ENCODE measurements around the gene MTMR10.

MTMR10 gene

DNA sequence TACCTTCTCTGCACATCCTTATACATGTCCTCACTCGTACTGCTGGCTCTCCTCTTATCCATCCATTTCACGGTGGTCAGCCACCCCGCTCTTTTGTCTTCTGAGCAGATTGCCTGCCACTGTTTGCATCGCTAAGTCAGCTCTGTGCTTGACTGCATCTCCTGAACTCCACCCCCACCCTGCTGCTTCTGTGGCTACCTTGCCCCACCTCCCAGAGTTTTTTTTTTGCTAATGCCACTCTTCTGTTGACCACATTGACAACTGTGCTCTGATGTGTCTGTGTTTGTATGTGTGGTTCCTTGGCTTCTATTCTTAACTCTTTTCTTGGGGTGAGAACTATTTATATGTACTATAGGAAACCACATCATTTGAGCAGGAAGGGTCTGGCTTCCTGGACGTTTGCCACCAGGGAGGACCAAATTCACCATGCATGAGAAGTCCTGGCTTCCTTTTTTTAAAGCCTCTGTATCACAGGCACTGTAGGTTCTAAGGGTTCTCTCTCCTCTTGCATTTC lies 12.8 kb upstream of the MTMR10 start:
- TF ChIP-seq, protein P1, sequence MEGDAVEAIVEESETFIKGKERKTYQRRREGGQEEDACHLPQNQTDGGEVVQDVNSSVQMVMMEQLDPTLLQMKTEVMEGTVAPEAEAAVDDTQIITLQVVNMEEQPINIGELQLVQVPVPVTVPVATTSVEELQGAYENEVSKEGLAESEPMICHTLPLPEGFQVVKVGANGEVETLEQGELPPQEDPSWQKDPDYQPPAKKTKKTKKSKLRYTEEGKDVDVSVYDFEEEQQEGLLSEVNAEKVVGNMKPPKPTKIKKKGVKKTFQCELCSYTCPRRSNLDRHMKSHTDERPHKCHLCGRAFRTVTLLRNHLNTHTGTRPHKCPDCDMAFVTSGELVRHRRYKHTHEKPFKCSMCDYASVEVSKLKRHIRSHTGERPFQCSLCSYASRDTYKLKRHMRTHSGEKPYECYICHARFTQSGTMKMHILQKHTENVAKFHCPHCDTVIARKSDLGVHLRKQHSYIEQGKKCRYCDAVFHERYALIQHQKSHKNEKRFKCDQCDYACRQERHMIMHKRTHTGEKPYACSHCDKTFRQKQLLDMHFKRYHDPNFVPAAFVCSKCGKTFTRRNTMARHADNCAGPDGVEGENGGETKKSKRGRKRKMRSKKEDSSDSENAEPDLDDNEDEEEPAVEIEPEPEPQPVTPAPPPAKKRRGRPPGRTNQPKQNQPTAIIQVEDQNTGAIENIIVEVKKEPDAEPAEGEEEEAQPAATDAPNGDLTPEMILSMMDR (IDR thresholded peaks at IDR 0.05; ENCODE audit: low read length) = no peak
- no peak for TF ChIP-seq EZH2 (IDR thresholded peaks at IDR 0.05; ENCODE audit: borderline replicate concordance, low read length)
- Histone ChIP-seq H3K4me2 (ENCODE audit: low read length) (peak overlapping the region; percentile 43; the same call in 1 of the 2 replicates), H3K27ac (ENCODE audit: low read depth, low read length, poor library complexity, severe bottlenecking) (no peak overlapping the region), H4K20me1 (ENCODE audit: insufficient read depth, low read length) (no peaks in the 10 kb centered on the region), H2AFZ (ENCODE audit: low read length) (no peak overlapping the region), H3K9me3 (ENCODE audit: low read length) (no peaks in the 10 kb centered on the region), H3K9me2 (ENCODE audit: low read depth, low read length) (no peaks in the 10 kb centered on the region), H3K9ac (ENCODE audit: low read length) (no peak overlapping the region), H3K36me3 (ENCODE audit: insufficient read depth, low read length) (no peaks in the 10 kb centered on the region), H3K4me3 (ENCODE audit: low read depth, low read length, poor library complexity, severe bottlenecking) (no peak overlapping the region), H3K27me3 (ENCODE audit: insufficient read depth, low read length) (no peaks in the 10 kb centered on the region), H3K4me1 (ENCODE audit: insufficient read depth, low read length, severe bottlenecking) (peaks cover 11% of the 10 kb centered on the region), H3K79me2 (ENCODE audit: insufficient read depth, low read length) (no peaks in the 10 kb centered on the region), H3F3A (ENCODE audit: insufficient read depth, low read length) (no peaks in the 10 kb centered on the region)

DNA sequence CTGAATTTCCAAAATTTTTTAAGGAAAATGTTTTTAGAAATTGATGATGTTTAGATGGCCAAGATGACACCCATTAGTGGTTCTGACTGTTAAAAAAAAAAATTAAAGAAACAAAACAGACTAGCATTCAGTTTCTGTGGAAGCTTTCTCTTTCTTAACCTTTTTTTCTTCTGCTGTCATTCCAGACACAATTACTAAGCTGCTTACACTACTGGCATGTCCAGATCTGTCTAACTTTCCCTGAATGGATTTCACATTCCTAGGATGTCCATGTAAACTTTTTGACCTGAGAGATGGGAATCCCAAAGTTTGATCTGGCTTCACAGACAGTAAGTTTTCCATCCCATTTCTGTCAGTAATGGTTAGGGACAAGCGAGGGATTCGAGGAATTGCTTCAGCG lies 10.3 kb upstream of the MTMR10 start:
- no peaks in the 10 kb centered on the region for H3F3A ChIP-seq (ENCODE audit: insufficient read depth, low read length)
- H3K9ac ChIP-seq (ENCODE audit: low read length) = no peak overlapping the region
- H3K27me3 ChIP-seq (ENCODE audit: insufficient read depth, low read length) = no peaks in the 10 kb centered on the region
- no peak overlapping the region for H3K4me2 ChIP-seq (ENCODE audit: low read length)
- H3K9me3 ChIP-seq (ENCODE audit: low read length) = no peaks in the 10 kb centered on the region
- H3K4me1 ChIP-seq (ENCODE audit: insufficient read depth, low read length, severe bottlenecking) = peaks cover 11% of the 10 kb centered on the region
- no peak overlapping the region for H2AFZ ChIP-seq (ENCODE audit: low read length)
- H3K9me2 ChIP-seq (ENCODE audit: low read depth, low read length) = no peaks in the 10 kb centered on the region
- no peaks in the 10 kb centered on the region for H4K20me1 ChIP-seq (ENCODE audit: insufficient read depth, low read length)
- no peak for TF ChIP-seq EZH2 (IDR thresholded peaks at IDR 0.05; ENCODE audit: borderline replicate concordance, low read length)
- TF ChIP-seq, protein P1 (IDR thresholded peaks at IDR 0.05; ENCODE audit: low read length) = no peak
- H3K36me3 ChIP-seq (ENCODE audit: insufficient read depth, low read length) = no peaks in the 10 kb centered on the region
- no peak overlapping the region for H3K4me3 ChIP-seq (ENCODE audit: low read depth, low read length, poor library complexity, severe bottlenecking)
- H3K27ac ChIP-seq (ENCODE audit: low read depth, low read length, poor library complexity, severe bottlenecking) = no peak overlapping the region
- no peaks in the 10 kb centered on the region for H3K79me2 ChIP-seq (ENCODE audit: insufficient read depth, low read length)

DNA sequence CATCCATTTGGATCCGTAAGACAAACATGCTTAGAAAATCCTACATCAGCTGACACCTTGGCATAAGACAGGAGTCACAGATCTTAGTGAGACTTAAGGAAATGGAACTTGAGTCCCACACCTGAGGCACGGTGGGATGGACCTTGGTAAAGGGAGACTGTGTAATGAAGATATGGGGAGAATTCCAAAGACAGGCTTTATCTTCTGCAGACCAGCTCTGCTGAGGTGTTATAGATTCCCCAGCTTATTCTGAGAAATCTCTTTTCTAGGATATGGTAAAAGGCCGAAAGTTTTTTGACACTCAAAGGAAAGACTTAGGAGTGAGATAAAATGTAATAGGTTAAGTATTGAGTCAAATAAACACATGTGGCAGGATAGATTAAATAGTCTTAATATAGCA lies 8.3 kb upstream of the MTMR10 start:
- TF ChIP-seq EZH2 (IDR thresholded peaks at IDR 0.05; ENCODE audit: borderline replicate concordance, low read length) = no peak
- TF ChIP-seq, protein P1 (IDR thresholded peaks at IDR 0.05; ENCODE audit: low read length) = no peak
- no peak overlapping the region for H3K4me2 ChIP-seq (ENCODE audit: low read length)
- no peaks in the 10 kb centered on the region for H3K9me2 ChIP-seq (ENCODE audit: low read depth, low read length)
- H3K36me3 ChIP-seq (ENCODE audit: insufficient read depth, low read length) = no peaks in the 10 kb centered on the region
- H3K27ac ChIP-seq (ENCODE audit: low read depth, low read length, poor library complexity, severe bottlenecking) = no peak overlapping the region
- H3K9me3 ChIP-seq (ENCODE audit: low read length) = no peaks in the 10 kb centered on the region
- H3K4me3 ChIP-seq (ENCODE audit: low read depth, low read length, poor library complexity, severe bottlenecking) = no peak overlapping the region
- H3F3A ChIP-seq (ENCODE audit: insufficient read depth, low read length) = no peaks in the 10 kb centered on the region
- H3K4me1 ChIP-seq (ENCODE audit: insufficient read depth, low read length, severe bottlenecking) = peaks cover 11% of the 10 kb centered on the region
- H3K9ac ChIP-seq (ENCODE audit: low read length) = no peak overlapping the region
- H4K20me1 ChIP-seq (ENCODE audit: insufficient read depth, low read length) = no peaks in the 10 kb centered on the region
- H2AFZ ChIP-seq (ENCODE audit: low read length) = no peak overlapping the region
- no peaks in the 10 kb centered on the region for H3K79me2 ChIP-seq (ENCODE audit: insufficient read depth, low read length)
- H3K27me3 ChIP-seq (ENCODE audit: insufficient read depth, low read length) = no peaks in the 10 kb centered on the region

All from OCI-LY1 (cell line).